H9 (cell line): ENCODE measurements around the gene NARS2. TPM values are rescaled to one million over a fixed set of nuclear protein-coding genes. Genes with fewer than 3 reads are reported as not detected.

Experiments used
- DNase-seq: peaks from one replicate; pipeline ENCODE4 v3.0.0-alpha.2; 2017
- H2AFZ ChIP-seq: one replicate; pipeline ENCODE4 v1.6.1; 2013; ENCODE audit warnings: mild to moderate bottlenecking, low read length, control low read depth, moderate library complexity
- H2AK5ac ChIP-seq: 2 replicates; pipeline ENCODE4 v1.6.1; 2013; ENCODE audit warnings: low read length, control low read depth, mixed read lengths; ENCODE audit not compliant: insufficient read length
- H2BK120ac ChIP-seq: one replicate; pipeline ENCODE4 v1.6.1; 2013; ENCODE audit warnings: low read depth, mild to moderate bottlenecking, low read length, control low read depth, inconsistent platforms; ENCODE audit not compliant: poor library complexity, severe bottlenecking
- H2BK12ac ChIP-seq: 2 replicates; pipeline ENCODE4 v1.6.1; 2013; ENCODE audit warnings: low read length, control low read depth, mixed read lengths, low read depth; ENCODE audit not compliant: insufficient read length
- H2BK15ac ChIP-seq: 2 replicates; pipeline ENCODE4 v1.6.1; 2013; ENCODE audit warnings: low read depth, low read length, control low read depth
- H2BK20ac ChIP-seq: one replicate; pipeline ENCODE4 v1.6.1; 2013; ENCODE audit warnings: low read depth, mild to moderate bottlenecking, low read length, control low read depth, inconsistent platforms; ENCODE audit not compliant: poor library complexity, severe bottlenecking
- H2BK5ac ChIP-seq: 2 replicates; pipeline ENCODE4 v1.6.1; 2013; ENCODE audit warnings: low read length, control low read depth, mixed read lengths; ENCODE audit not compliant: insufficient read length
- H3K14ac ChIP-seq: 2 replicates; pipeline ENCODE4 v1.6.1; 2013; ENCODE audit warnings: low read length, control low read depth; ENCODE audit not compliant: insufficient read depth
- H3K18ac ChIP-seq: 2 replicates; pipeline ENCODE4 v1.6.1; 2013; ENCODE audit warnings: low read depth, mild to moderate bottlenecking, mixed read lengths, low read length, control low read depth; ENCODE audit not compliant: insufficient read length
- H3K23ac ChIP-seq: 2 replicates; pipeline ENCODE4 v1.6.1; 2013; ENCODE audit warnings: low read length, control low read depth, mixed read lengths, low read depth; ENCODE audit not compliant: insufficient read length
- H3K23me2 ChIP-seq: 2 replicates; pipeline ENCODE4 v1.6.1; 2013; ENCODE audit warnings: low read depth, mild to moderate bottlenecking, mixed read lengths, low read length, control low read depth; ENCODE audit not compliant: insufficient read length, poor library complexity, severe bottlenecking
- H3K27ac ChIP-seq: 2 replicates; pipeline ENCODE4 v1.5.1; 2013; ENCODE audit warnings: low read length, control low read depth, mixed read lengths, low read depth; ENCODE audit not compliant: insufficient read length
- H3K27me3 ChIP-seq: 2 replicates; pipeline ENCODE4 v1.6.1; 2013; ENCODE audit warnings: low read length, control low read depth, inconsistent platforms; ENCODE audit not compliant: insufficient read depth
- H3K4ac ChIP-seq: 2 replicates; pipeline ENCODE4 v1.6.1; 2013; ENCODE audit warnings: low read depth, mild to moderate bottlenecking, control low read depth, inconsistent platforms, low read length, moderate library complexity
- H3K4me1 ChIP-seq: 2 replicates; pipeline ENCODE4 v1.6.1; 2013; ENCODE audit warnings: low read length, control low read depth, inconsistent platforms; ENCODE audit not compliant: insufficient read depth
- H3K4me2 ChIP-seq: 2 replicates; pipeline ENCODE4 v1.6.1; 2013; ENCODE audit warnings: low read length, control low read depth, mixed read lengths; ENCODE audit not compliant: insufficient read length, insufficient read depth
- H3K56ac ChIP-seq: 2 replicates; pipeline ENCODE4 v1.6.1; 2013; ENCODE audit warnings: low read depth, mild to moderate bottlenecking, mixed read lengths, low read length, control low read depth; ENCODE audit not compliant: insufficient read length
- H3K79me1 ChIP-seq: 2 replicates; pipeline ENCODE4 v1.6.1; 2013; ENCODE audit warnings: low read depth, mild to moderate bottlenecking, moderate library complexity, low read length, control low read depth, inconsistent platforms; ENCODE audit not compliant: insufficient read depth, poor library complexity, severe bottlenecking
- H3K79me2 ChIP-seq: 2 replicates; pipeline ENCODE4 v1.6.1; 2013; ENCODE audit warnings: low read length, control low read depth, inconsistent platforms; ENCODE audit not compliant: insufficient read depth
- H3K9ac ChIP-seq: 2 replicates; pipeline ENCODE4 v1.6.1; 2013; ENCODE audit warnings: low read length, control low read depth, mixed read lengths; ENCODE audit not compliant: insufficient read length; ENCODE audit errors: extremely low read depth
- H3K9me3 ChIP-seq: one replicate; pipeline ENCODE4 v1.6.1; 2013; ENCODE audit warnings: low read depth, low read length, inconsistent platforms; ENCODE audit not compliant: control insufficient read depth
- H3T11ph ChIP-seq: one replicate; pipeline ENCODE4 v1.6.1; 2013; ENCODE audit warnings: mild to moderate bottlenecking, low read length, control low read depth, inconsistent platforms
- H4K20me1 ChIP-seq: one replicate; pipeline ENCODE4 v1.6.1; 2013; ENCODE audit not compliant: control insufficient read depth, insufficient read length, insufficient read depth
- H4K5ac ChIP-seq: 2 replicates; pipeline ENCODE4 v1.6.1; 2013; ENCODE audit warnings: low read depth, mild to moderate bottlenecking, mixed read lengths, low read length, control low read depth; ENCODE audit not compliant: insufficient read length
- H4K8ac ChIP-seq: replicated peaks from 2 replicates; pipeline ENCODE4 v1.6.1; 2013; ENCODE audit warnings: low read length, control low read depth, mixed read lengths, low read depth; ENCODE audit not compliant: insufficient read length
- H4K91ac ChIP-seq: 2 replicates; pipeline ENCODE4 v1.6.1; 2013; ENCODE audit warnings: low read depth, mild to moderate bottlenecking, moderate library complexity, mixed read lengths, low read length, control low read depth; ENCODE audit not compliant: insufficient read length
- H3K27ac Mint-ChIP-seq, 3 experiments: 2 replicates in 2 of 3; 3 replicates in 1 of 3; pipeline ENCODE4 v1.8.0; 2020 to 2021; ENCODE audit warnings: mixed read lengths in 3 of 3, mild to moderate bottlenecking in 1 of 3, moderate library complexity in 1 of 3
- H3K27me3 Mint-ChIP-seq: 2 replicates; pipeline ENCODE4 v1.8.0; 2021; ENCODE audit warnings: low read depth, mild to moderate bottlenecking, moderate library complexity, mixed read lengths
- H3K36me3 Mint-ChIP-seq, 3 experiments: 2 replicates in 2 of 3; 3 replicates in 1 of 3; pipeline ENCODE4 v1.8.0; 2020 to 2021; ENCODE audit warnings: low read depth in 3 of 3, mixed read lengths in 3 of 3; ENCODE audit not compliant: insufficient read depth in 1 of 3
- H3K4me1 Mint-ChIP-seq, 2 experiments: 2 replicates each; pipeline ENCODE4 v1.8.0; 2020; ENCODE audit warnings: mixed read lengths in 2 of 2
- H3K4me3 Mint-ChIP-seq, 2 experiments: 2 replicates in 1 of 2; 3 replicates in 1 of 2; pipeline ENCODE4 v1.8.0; 2020 to 2021; ENCODE audit warnings: mild to moderate bottlenecking in 2 of 2, mixed read lengths in 2 of 2, moderate library complexity in 1 of 2
- H3K9me3 Mint-ChIP-seq, 2 experiments: 2 replicates in 1 of 2; 3 replicates in 1 of 2; pipeline ENCODE4 v1.8.0; 2020; ENCODE audit warnings: mild to moderate bottlenecking in 2 of 2, mixed read lengths in 2 of 2, moderate library complexity in 1 of 2
- CTCF ChIP-seq: fragments of 200-600 bp; sonication (generic); conservative IDR thresholded peaks from 3 replicates; pipeline ENCODE4 v1.8.0; 2021; ENCODE audit warnings: antibody characterized with exemption, mild to moderate bottlenecking
- WGBS: extraction: QIAGEN DNeasy Blood & Tissue Kit; methylation state at CpG from one replicate; pipeline ENCODE4 v1.1.7; 2013; ENCODE audit warnings: missing lambda C conversion rate, low lambda C conversion rate, mixed read lengths; ENCODE audit not compliant: insufficient read length; ENCODE audit errors: extremely low coverage; 5-methylcytosine and 5-hydroxymethylcytosine counted together
- total RNA-seq: library from RNA; stranded (reverse); gene quantifications from 2 replicates; pipeline ENCODE4 v1.2.1, GENCODE V29; 2021

Gene NARS2
- total RNA-seq, 1 experiment from 2014 or later = 29.7 TPM

GRCh38 chr11:78606667-78607066 lies 32.0 kb upstream of the NARS2 start:
- H2AFZ ChIP-seq = no peak overlapping the region
- no peak overlapping the region for H2BK20ac ChIP-seq
- no peaks in the 10 kb centered on the region; the same call in 1 of the 2 replicates for H3K4me1 ChIP-seq
- H4K8ac ChIP-seq = no peak overlapping the region
- no peaks in the 10 kb centered on the region for H3K79me1 ChIP-seq
- no peak overlapping the region for H3K27ac ChIP-seq
- no peak overlapping the region for H2BK5ac ChIP-seq
- WGBS = no CpG with 5 or more reads among the region's 3 CpGs
- no peak overlapping the region for H2BK12ac ChIP-seq
- H3K9me3 ChIP-seq = no peaks in the 10 kb centered on the region
- H2BK15ac ChIP-seq = no peak overlapping the region
- no peak overlapping the region for H3K4me3 Mint-ChIP-seq
- peaks cover 5 to 8% of the 10 kb centered on the region in 2 experiments for H3K4me1 Mint-ChIP-seq
- TF ChIP-seq CTCF = no peak
- H2BK120ac ChIP-seq = no peak overlapping the region
- H3K18ac ChIP-seq = no peak overlapping the region
- no peak overlapping the region for H3K4me2 ChIP-seq
- no peaks in the 10 kb centered on the region for H3K36me3 Mint-ChIP-seq
- no peak for DNase-seq
- H3K23me2 ChIP-seq = no peaks in the 10 kb centered on the region
- H3K27me3 ChIP-seq = no peaks in the 10 kb centered on the region
- H3K9me3 Mint-ChIP-seq = peaks cover 4 to 6% of the 10 kb centered on the region in 2 experiments; a peak in 2 of 5 replicates
- no peak overlapping the region for H3K9ac ChIP-seq
- H3K14ac ChIP-seq = no peak overlapping the region
- H2AK5ac ChIP-seq = no peak overlapping the region
- H4K20me1 ChIP-seq = no peaks in the 10 kb centered on the region
- H3K4ac ChIP-seq = no peak overlapping the region
- no peak overlapping the region for H3K56ac ChIP-seq
- H4K91ac ChIP-seq = no peak overlapping the region
- H3T11ph ChIP-seq = no peak overlapping the region
- H3K23ac ChIP-seq = no peak overlapping the region
- H3K27ac Mint-ChIP-seq = no peak overlapping the region
- H4K5ac ChIP-seq = no peak overlapping the region
- no peaks in the 10 kb centered on the region for H3K79me2 ChIP-seq
- H3K27me3 Mint-ChIP-seq = peaks cover 7% of the 10 kb centered on the region
